ELR (cell line): Measurements from ENCODE around the gene SLC31A2.

Experiments used
- DNase-seq: peaks from one replicate; pipeline ENCODE4 v3.0.0-alpha.2; 2015; ENCODE audit warnings: low read depth

SLC31A2 gene

DNA sequence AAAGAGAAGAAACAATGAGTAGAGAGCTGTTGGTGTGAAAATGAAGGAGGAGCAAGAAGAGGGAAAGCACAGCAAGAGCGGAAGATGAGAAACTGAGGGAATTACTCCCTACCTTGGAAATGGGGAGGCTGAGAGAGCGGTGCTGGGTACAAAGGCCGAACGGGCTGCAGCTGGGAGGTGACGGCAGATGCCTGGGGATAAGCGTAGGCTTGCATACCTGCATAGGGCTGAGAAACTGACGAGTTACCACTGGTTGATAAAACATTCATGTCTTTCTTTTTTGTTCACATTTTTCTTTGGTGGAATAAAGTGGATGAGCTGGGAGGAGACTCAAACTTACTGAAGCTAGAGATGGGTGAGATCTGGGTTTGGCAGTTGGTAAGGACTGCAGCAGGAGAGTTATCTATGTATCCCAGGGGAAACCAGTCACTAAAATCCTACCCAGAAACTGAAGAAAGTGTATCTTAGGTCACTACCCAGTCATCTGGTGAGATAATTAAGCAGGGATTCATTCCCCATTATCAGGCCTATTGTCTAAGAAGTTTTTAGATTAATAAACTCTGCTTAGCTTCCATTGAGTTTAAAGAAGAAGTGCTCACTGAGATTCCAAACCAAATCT lies 35.4 kb downstream of the SLC31A2 start:
- DNase-seq = no peak

GRCh38 chr9:113187929-113188595 lies 37.3 kb downstream of the SLC31A2 start:
- DNase-seq = peak; percentile 97

GRCh38 chr9:113192455-113192854 lies 41.6 kb downstream of the SLC31A2 start:
- no peak for DNase-seq

DNA sequence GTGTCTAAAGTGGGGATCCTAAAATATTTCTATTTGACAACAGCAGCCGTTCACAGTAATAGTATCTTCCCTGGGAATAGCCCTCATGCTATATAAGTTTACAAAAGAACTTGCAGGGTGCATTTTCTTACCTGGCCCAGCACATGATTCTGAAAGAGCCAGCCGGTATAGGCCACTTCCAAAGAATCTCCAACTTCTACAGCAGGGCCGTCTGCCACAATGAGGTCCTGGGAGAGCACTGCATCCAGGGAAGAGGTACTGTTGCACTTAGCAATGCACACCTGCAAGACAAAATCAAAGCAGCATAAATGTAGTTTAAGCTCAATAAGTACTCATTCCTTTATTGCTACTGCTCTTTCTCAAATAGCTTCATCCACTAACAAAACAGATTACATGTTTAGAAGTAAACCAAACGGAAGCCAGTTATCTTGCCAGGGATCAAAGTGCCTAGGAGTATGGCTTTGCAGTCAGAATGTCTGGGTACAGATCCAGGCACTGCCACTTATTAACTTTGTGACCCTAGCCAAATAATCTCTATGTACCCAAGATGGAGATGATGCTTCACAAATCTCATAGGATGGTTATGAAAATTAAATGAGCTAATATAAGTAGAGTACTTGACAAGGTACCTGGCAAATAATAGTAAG lies 49.0 kb downstream of the SLC31A2 start:
- DNase-seq = no peak

DNA sequence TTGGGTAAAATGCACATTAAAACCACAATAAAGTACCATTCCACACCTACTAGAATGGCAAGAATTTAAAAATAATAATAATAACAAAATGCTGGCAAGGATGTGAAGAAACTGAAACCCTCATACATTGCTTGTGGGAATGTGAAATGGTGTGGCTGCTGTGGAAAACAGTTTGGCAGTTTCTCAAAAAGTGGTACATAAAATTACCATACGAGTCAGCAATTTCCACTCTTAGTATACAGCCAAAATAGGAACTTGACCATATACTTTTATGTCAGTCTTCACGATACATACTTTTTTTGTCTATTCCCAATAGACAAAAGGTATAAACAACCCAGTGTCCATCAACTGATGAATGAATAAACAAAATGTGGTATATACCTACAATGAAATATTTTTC lies 54.6 kb downstream of the SLC31A2 start:
- no peak for DNase-seq

DNA sequence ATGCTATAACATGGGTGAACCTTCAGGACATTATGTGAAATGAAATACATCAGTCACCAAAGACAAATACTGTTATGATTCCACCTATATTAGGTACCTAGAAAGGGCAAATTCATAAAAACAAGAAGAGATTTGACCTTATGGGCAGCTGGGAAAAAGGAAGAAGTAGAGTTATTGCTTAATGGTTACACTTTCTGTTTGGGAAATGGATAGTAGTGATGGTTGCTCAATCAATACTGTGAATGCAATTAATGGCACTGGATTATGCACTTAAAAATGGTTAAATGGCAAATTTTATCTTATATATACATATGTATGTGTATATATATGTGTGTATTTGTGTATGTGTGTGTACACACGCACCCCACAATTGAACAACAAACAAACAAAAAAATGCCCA lies 55.1 kb downstream of the SLC31A2 start:
- DNase-seq = no peak

GRCh38 chr9:113210815-113211214 lies 60.0 kb downstream of the SLC31A2 start:
- no peak for DNase-seq
